KMS-11 (cell line): ENCODE results near the gene SLC2A13.

Experiments
- H2AFZ ChIP-seq: fragments of 200-600 bp; sonication (generic); 2 replicates; pipeline ENCODE4 v1.6.1; 2016; ENCODE audit warnings: antibody characterized with exemption, mixed run types, low read depth
- H3K27ac ChIP-seq: fragments of 200-600 bp; sonication (generic); 2 replicates; pipeline ENCODE4 v1.6.1; 2016; ENCODE audit warnings: mild to moderate bottlenecking, mixed run types
- H3K27me3 ChIP-seq: fragments of 200-600 bp; sonication (generic); 2 replicates; pipeline ENCODE4 v1.6.1; 2017; ENCODE audit warnings: mild to moderate bottlenecking, low read depth, mixed run types, moderate library complexity; ENCODE audit not compliant: insufficient read depth
- H3K36me3 ChIP-seq: fragments of 200-600 bp; sonication (generic); 2 replicates; pipeline ENCODE4 v1.6.1; 2017; ENCODE audit warnings: mild to moderate bottlenecking, mixed run types; ENCODE audit not compliant: insufficient read depth
- H3K4me1 ChIP-seq: fragments of 200-600 bp; sonication (generic); 2 replicates; pipeline ENCODE4 v1.6.1; 2016; ENCODE audit warnings: mild to moderate bottlenecking, low read depth, mixed run types; ENCODE audit not compliant: poor library complexity, severe bottlenecking
- H3K4me2 ChIP-seq: fragments of 200-600 bp; sonication (generic); 2 replicates; pipeline ENCODE4 v1.7.0; 2016; ENCODE audit warnings: mild to moderate bottlenecking, mixed run types
- H3K4me3 ChIP-seq: fragments of 200-600 bp; sonication (generic); IDR thresholded peaks from 2 replicates; pipeline ENCODE4 v1.6.1; 2017; ENCODE audit warnings: low read depth, low read length, mixed read lengths; ENCODE audit not compliant: insufficient read depth
- H3K79me2 ChIP-seq: fragments of 200-600 bp; sonication (generic); 2 replicates; pipeline ENCODE4 v1.6.1; 2016; ENCODE audit warnings: low read depth, mixed run types; ENCODE audit not compliant: insufficient read depth
- H3K9ac ChIP-seq: fragments of 200-600 bp; sonication (generic); 2 replicates; pipeline ENCODE4 v1.6.1; 2016; ENCODE audit warnings: mild to moderate bottlenecking, mixed run types
- H4K20me1 ChIP-seq: fragments of 200-600 bp; sonication (generic); 2 replicates; pipeline ENCODE4 v1.6.1; 2016; ENCODE audit warnings: mild to moderate bottlenecking, mixed run types; ENCODE audit not compliant: insufficient read depth
- CTCF ChIP-seq: fragments of 200-600 bp; sonication (generic); conservative IDR thresholded peaks from 2 replicates; pipeline ENCODE4 v1.6.1; 2017; ENCODE audit warnings: low read depth, mild to moderate bottlenecking, antibody characterized with exemption, low read length, moderate library complexity, mixed read lengths

The SLC2A13 gene

GRCh38 chr12:39989501-39989900 lies 116.4 kb downstream of the SLC2A13 start:
- Histone ChIP-seq H3K36me3 (no peaks in the 10 kb centered on the region), H2AFZ (no peak overlapping the region), H3K4me2 (no peak overlapping the region), H3K4me1 (no peaks in the 10 kb centered on the region), H3K9ac (no peak overlapping the region), H3K79me2 (no peaks in the 10 kb centered on the region), H4K20me1 (no peaks in the 10 kb centered on the region), H3K4me3 (no peak overlapping the region), H3K27me3 (no peaks in the 10 kb centered on the region), H3K27ac (no peak overlapping the region)
- TF ChIP-seq CTCF, result no peak

- no peaks in the 10 kb centered on the region for H4K20me1 ChIP-seq
- H3K9ac ChIP-seq, result no peak overlapping the region
- no peak overlapping the region for H3K4me2 ChIP-seq
- H3K4me1 ChIP-seq, result no peaks in the 10 kb centered on the region
- no peak overlapping the region for H3K4me3 ChIP-seq
- no peak overlapping the region for H3K27ac ChIP-seq
- H3K36me3 ChIP-seq, result no peaks in the 10 kb centered on the region
- no peaks in the 10 kb centered on the region for H3K79me2 ChIP-seq
- H3K27me3 ChIP-seq, result no peaks in the 10 kb centered on the region
- no peak for TF ChIP-seq CTCF
- no peak overlapping the region for H2AFZ ChIP-seq
Measured at GRCh38 chr12:39988574-39988973, 117.3 kb downstream of the SLC2A13 start.

GRCh38 chr12:39986674-39987073 lies 119.2 kb downstream of the SLC2A13 start:
- no peaks in the 10 kb centered on the region for H3K79me2 ChIP-seq
- H3K4me2 ChIP-seq, result no peak overlapping the region
- no peak overlapping the region for H2AFZ ChIP-seq
- H3K36me3 ChIP-seq, result no peaks in the 10 kb centered on the region
- H3K27ac ChIP-seq, result no peak overlapping the region
- H3K4me1 ChIP-seq, result no peaks in the 10 kb centered on the region
- no peak overlapping the region for H3K4me3 ChIP-seq
- TF ChIP-seq CTCF, result no peak
- H3K27me3 ChIP-seq, result no peaks in the 10 kb centered on the region
- H3K9ac ChIP-seq, result no peak overlapping the region
- no peaks in the 10 kb centered on the region for H4K20me1 ChIP-seq

- no peaks in the 10 kb centered on the region for H4K20me1 ChIP-seq
- no peak overlapping the region for H3K4me3 ChIP-seq
- H3K4me1 ChIP-seq, result no peaks in the 10 kb centered on the region
- no peak overlapping the region for H3K9ac ChIP-seq
- H3K79me2 ChIP-seq, result no peaks in the 10 kb centered on the region
- no peaks in the 10 kb centered on the region for H3K27me3 ChIP-seq
- H3K27ac ChIP-seq, result no peak overlapping the region
- no peak for TF ChIP-seq CTCF
- H2AFZ ChIP-seq, result no peak overlapping the region
- no peaks in the 10 kb centered on the region for H3K36me3 ChIP-seq
- H3K4me2 ChIP-seq, result no peak overlapping the region
Measured at GRCh38 chr12:39984670-39985069, 121.2 kb downstream of the SLC2A13 start.

- no peak overlapping the region for H3K4me2 ChIP-seq
Measured at GRCh38 chr12:39975374-39975918, 130.4 kb downstream of the SLC2A13 start.

More at GRCh38 chr12:39975374-39975918, 130.4 kb downstream of the SLC2A13 start:
- Histone ChIP-seq H3K27me3 (no peaks in the 10 kb centered on the region), H3K27ac (no peak overlapping the region), H4K20me1 (no peaks in the 10 kb centered on the region), H3K9ac (no peak overlapping the region), H3K4me1 (no peaks in the 10 kb centered on the region), H3K36me3 (no peaks in the 10 kb centered on the region), H3K4me3 (no peak overlapping the region), H3K79me2 (no peaks in the 10 kb centered on the region), H2AFZ (no peak overlapping the region)
- no peak for TF ChIP-seq CTCF
